Measurements from ENCODE around the gene STXBP3.
A peak's percentile ranks its signal among the peaks of the same experiment; 100 is the strongest.

Gene STXBP3

DNA sequence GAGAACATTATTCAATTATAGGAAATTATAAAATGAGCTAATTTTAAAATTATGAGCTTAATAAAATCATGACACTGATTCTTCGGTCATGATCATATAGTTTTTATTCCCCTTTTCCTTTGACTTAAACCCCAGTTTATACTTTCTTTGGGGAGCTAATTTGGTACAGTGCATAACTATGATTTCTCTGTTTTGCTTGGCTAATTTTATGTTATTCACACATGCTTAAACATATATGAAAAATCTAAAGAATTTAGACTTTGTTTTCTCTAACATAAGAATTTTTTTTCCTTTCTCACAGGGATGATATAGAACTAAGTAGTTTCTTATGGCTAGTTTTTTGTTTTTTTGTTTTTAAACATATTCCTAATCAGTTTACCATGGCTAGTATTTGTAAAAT, 52.5 kb downstream of the STXBP3 start:
- DNase-seq (ENCODE audit: low read depth in 3 of 3): no peak

- DNase-seq (ENCODE audit: low read depth in 3 of 3): no peak
These were observed 54.6 kb downstream of the STXBP3 start for GRCh38 chr1:108801101-108801500.

DNA sequence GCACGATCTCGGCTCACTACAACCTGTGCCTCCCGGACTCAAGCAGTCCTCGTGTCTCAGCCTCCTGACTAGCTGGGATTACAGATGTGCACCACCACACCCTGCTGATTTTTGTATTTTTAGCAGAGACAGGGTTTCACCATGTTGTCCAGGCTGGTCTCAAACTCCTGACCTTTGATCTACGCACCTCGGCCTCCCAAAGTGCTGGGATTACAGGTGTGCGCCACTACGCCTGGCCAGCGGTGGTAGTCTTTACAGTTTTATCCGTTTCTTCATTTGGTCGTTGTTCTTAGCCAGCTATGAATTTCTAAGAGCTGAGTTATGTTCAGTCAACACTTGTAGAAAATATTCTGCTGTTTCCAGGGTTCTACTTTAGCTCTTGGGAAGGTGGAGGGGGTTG, 57.1 kb downstream of the STXBP3 start:
- no peak for DNase-seq (ENCODE audit: low read depth in 3 of 3)

DNA sequence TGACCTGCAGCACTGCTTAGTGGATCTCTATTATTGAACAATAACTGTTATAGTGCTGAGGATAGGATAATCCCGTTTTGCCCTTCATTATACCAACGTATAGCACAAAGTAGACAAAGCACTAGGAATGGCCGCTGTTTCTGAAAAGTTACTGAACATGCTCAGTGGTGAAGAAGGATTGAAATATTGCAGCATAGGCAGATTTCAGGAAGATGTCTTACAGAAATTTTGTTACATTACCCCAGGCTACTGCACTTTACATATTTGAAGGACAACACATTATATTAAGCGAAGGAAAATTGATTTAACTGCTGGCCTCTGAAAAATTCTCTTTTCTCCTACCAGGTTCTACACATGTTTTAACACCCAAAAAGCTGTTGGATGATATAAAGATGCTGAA, 62.0 kb downstream of the STXBP3 start:
- DNase-seq (ENCODE audit: low read depth in 3 of 3): no peak

GRCh38 chr1:108811611-108812010, 65.1 kb downstream of the STXBP3 start:
- DNase-seq (ENCODE audit: low read depth in 3 of 3): no peak

GRCh38 chr1:108813326-108813725, 66.9 kb downstream of the STXBP3 start:
- no peak for DNase-seq (ENCODE audit: low read depth in 3 of 3)

DNA sequence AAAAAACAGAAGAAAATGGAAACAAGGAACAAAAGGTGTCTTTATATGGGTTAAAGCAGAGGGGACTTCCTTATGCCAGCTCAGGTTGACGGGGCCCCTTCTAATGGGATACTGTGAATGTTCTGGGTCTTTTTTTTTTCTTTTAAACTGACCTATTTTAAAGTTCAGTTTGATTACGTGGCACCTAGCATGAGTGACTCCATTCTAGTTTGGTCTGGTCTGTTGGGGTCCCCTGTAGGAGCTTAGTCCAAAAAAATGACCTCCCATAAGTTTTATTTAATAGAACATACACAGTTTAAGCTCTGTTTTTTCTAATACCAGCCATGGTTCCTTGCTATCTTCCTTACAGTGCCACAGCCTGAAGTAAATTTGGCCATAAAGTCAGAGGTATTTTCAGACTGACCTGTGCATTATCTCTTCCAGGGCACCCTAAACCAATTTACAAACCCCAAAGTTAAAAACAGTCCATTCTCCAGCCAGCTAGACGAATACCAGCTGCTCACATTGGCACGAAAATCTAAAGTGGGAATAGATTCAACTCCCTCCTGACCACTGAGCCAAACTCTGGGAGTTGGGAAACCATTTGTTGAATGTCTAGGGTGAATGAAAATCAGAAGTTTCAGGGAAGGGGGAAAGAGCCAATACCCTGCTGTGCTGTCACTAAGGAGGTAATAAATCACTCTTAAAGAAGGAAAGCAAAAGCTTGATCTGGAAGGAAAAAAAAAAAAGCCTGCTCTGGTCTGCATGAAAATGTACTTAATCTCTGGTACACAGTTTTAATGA, 68.1 kb downstream of the STXBP3 start:
- no peak for DNase-seq (ENCODE audit: low read depth in 3 of 3)

GRCh38 chr1:108815566-108815965, 69.1 kb downstream of the STXBP3 start:
- no peak for DNase-seq (ENCODE audit: low read depth in 3 of 3)

DNA sequence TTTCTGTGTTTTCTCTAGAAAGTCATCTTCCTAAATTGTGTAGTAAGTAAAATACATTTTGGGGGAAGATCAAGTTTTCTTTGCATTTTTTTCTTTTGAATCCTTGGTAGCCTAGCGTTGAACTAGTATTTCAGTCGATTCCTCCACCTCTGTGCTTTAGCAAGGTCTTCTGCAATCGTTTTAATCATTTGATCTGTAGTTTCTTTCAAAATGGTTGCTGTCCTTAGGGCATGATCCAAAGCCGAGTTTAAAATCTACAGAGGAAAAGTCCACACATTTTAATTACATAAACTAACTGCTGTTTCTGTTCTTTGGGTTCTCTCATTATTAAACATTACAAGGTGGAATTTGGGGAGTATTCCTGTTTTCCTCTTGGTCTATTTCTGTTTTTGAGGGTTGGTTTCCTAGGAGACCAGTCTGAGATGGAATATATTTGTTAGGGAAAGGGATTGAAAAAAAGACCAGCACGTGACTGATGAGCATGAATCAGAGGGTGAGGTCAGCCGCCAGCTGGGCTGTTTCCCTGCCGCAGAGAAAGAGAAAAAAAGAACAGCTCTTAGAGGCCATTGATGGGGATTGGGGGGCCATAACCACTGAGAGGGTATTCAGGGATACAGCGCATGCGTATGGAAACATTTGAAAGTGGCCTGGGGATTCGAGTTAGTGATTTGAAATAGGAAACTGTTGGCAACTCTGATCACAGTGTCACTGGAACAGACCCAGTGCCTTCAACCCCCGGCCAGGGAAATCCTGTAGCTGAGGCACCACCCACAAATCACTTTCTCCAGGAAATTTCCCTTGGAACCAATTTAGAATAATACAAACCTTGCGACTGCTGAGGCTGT, 69.8 kb downstream of the STXBP3 start:
- DNase-seq (ENCODE audit: low read depth in 3 of 3): no peak

- DNase-seq (ENCODE audit: low read depth in 3 of 3): no peak
These were observed 70.5 kb downstream of the STXBP3 start for GRCh38 chr1:108817016-108817415.

DNA sequence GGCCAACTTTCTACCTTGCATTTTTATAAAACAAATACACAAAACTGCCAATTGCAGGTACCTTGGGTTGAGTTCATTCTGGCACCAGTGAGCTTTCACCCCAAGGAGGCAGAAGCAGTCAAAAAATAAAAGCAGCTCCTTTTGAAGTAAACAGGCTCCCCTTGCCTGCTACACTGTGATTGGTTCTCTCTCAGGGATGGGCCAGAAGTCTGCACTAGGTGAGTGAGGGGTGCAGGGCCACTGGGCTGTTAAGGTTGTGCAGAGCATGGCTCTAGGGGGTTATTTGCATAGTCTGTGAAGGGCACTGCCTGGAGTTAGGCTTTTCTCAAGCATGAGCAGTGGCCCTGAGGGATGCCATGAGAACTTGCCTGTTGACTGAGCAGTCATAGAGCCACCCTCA, 71.3 kb downstream of the STXBP3 start:
- no peak for DNase-seq (ENCODE audit: low read depth in 3 of 3)

- no peak for DNase-seq (ENCODE audit: low read depth in 3 of 3)
These were observed 73.4 kb downstream of the STXBP3 start for GRCh38 chr1:108819878-108820277.

GRCh38 chr1:108823632-108824031, 77.2 kb downstream of the STXBP3 start:
- DNase-seq (ENCODE audit: low read depth in 3 of 3): no peak

DNA sequence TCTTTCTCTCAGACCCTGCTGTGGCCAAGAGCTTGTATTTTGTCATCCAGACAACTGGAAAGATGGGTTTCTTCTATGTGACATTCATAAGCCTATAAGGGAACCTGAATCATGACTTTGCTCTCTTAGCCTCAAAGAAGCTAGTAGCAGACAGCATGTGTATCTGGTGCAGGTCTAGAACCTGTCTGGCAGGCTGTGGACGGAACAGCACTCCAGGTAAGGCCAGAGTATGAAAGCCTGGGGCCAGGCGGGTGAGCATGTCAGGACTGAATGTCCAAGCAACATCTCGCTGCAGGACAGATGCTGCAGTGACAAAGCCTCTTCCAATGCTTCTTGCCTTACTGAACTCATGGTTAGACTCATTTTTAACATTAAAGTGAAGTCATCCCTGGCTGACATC, 77.6 kb downstream of the STXBP3 start:
- DNase-seq (ENCODE audit: low read depth in 3 of 3): no peak

DNA sequence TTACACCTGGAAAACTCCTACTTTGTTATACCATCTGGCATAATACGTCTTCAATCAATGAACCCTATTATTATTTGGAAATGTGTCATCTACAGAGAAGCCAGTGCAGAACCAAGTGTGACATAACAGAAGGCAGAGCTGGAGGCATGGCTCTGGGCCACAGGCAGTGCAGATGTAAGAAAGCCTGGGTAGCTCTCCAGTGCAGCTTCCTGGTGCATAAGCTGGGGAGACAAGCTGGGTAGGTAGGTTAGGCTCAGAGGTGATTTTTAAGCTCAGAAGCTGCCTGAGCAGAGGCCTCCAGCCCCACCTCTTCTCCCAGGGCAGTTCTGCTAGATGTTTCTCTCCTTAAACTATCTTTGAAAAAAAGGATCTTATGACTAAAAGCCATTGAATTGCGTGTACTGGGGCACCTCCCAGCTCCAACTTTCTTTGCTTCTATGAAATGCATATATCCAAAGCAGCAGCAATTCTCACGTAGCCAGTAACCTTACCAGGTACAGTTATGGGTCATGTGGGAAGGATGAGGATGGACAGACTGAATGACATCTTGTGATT, 79.7 kb downstream of the STXBP3 start:
- DNase-seq (ENCODE audit: low read depth in 3 of 3): no peak

GRCh38 chr1:108828074-108828961, 81.8 kb downstream of the STXBP3 start:
- DNase-seq (ENCODE audit: low read depth in 3 of 3): peak; percentile 11 to 60 (median 46)

DNA sequence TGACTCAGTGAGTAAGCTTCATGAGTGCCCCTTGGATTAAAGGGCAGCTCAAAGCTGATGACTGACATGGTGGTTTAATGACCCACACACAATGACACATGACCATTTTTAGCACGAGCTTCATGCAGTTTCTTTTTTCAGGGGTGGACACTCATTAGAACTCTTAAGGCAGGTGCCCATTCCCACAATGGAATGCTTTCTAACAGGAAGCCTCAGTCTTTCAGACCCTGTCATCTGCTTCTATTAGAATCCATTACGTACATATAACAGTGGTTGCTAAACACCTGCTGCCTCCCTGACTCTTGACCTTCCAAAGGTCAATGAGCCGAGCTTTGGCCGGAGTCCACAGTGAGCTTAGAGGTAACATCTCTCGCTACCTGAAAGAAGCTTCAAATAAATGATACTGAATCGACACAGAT, 83.0 kb downstream of the STXBP3 start:
- no peak for DNase-seq (ENCODE audit: low read depth in 3 of 3)

- DNase-seq (ENCODE audit: low read depth in 3 of 3): no peak
These were observed 83.9 kb downstream of the STXBP3 start for GRCh38 chr1:108830119-108831008.

- DNase-seq (ENCODE audit: low read depth in 3 of 3): no peak
These were observed 84.8 kb downstream of the STXBP3 start for GRCh38 chr1:108831225-108831624.

DNA sequence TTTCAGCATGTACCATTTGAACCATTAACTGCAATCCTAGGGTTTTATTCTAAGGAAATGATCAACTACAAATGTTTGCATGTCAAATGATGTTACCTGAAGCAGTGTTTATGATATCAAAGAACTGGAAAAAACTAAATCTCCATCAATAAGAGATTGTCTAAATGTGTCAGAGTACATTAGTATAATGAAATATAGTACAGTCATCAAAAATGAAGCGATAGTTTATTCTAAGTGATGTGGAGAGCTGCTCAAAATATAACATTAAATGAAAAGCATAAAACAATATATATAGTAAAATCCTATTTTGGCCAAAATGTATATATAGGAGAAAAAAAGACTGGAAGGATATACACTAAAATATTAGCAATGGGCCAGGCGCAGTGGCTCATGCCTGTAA, 86.5 kb downstream of the STXBP3 start:
- no peak for DNase-seq (ENCODE audit: low read depth in 3 of 3)

DNA sequence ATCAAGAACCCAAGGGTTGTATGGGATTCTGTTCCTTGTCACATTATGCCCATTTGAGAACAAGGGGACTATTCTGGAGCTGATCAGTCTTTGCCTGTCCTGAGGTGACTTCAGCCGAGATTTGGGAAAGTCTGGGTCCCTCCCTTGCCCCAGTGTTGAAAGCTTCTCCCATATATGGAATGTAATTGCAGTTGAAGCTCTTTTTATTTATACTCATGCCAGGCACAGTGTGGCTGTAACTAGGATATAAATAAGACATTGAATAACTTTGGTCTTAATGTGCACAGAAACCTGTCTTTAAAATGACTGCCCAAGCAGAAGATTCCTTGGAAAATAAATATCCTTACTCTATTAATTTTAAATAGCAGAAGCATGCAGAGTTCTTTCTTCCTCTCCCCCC, 95.2 kb downstream of the STXBP3 start:
- no peak for DNase-seq (ENCODE audit: low read depth in 3 of 3)

Measured in stimulated activated CD4-positive, alpha-beta T cell treated with anti-CD3 and anti-CD28 coated beads, TNF-alpha, amount 100 ng/mL, for 48 hours (primary cell).